ENCODE data around the gene GPHN.
"Not testable (repeated sequence)": the region's sequence is repeated elsewhere in the genome, so short reads cannot be mapped to it uniquely, and the experiment has no call there.

DNA sequence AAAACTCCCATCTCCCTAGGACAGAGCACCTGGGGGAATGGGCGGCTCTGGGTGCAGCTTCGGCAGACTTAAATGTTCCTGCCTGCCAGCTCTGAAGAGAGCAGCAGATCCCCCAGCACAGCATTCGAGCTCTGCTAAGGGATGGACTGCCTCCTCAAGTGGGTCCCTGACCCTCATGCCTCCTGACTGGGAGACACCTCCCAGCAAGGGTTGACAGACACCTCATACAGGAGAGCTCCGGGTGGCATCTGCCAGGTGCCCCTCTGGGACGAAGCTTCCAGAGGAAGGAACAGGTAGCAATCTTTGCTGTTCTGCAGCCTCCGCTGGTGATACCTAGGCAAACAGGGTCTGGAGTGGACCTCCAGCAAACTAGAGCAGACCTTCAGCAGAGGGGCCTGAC lies 79.8 kb downstream of the GPHN start:
- TF ChIP-seq CTCF (optimal IDR thresholded peaks at IDR 0.05 in 1 of 3, IDR thresholded peaks at IDR 0.05 in 1 of 3, conservative IDR thresholded peaks at IDR 0.05 in 1 of 3; ENCODE audit: extremely low read depth in 1 of 3, insufficient read depth in 2 of 3, low read length in 3 of 3); EZH2 (IDR thresholded peaks at IDR 0.05; ENCODE audit: low read length): not testable (repeated sequence)
